Gastroesophageal sphincter (tissue), 4 donors: Measurements from ENCODE around the gene CPM. TPM values are rescaled to one million over a fixed set of nuclear protein-coding genes. Genes with fewer than 3 reads are reported as not detected.

ENCODE experiments used
- ATAC-seq: fragments of 150-250 bp; one replicate; pipeline ENCODE4 v1.9.1; 2016; ENCODE audit warnings: mild to moderate bottlenecking, moderate library complexity
- H3K27ac ChIP-seq, 4 donors: fragments of 200-600 bp; sonication (generic) in 3 of 4; 1 replicate in 3 of 4; 2 replicates in 1 of 4; pipeline ENCODE4 v1.5.1; 2016 to 2019
- H3K27me3 ChIP-seq: fragments of 200-600 bp; sonication (generic); one replicate; pipeline ENCODE4 v1.5.1; 2019
- H3K36me3 ChIP-seq, 2 donors: fragments of 200-600 bp; sonication (generic); one replicate each; pipeline ENCODE4 v1.5.1; 2019; ENCODE audit warnings: control low read depth in 1 of 2
- H3K4me1 ChIP-seq, 3 donors: fragments of 200-600 bp; sonication (generic); 1 replicate in 2 of 3; 2 replicates in 1 of 3; pipeline ENCODE4 v1.5.1; 2016 to 2019; ENCODE audit warnings: control low read depth in 2 of 3
- H3K4me3 ChIP-seq, 2 donors: fragments of 200-600 bp; sonication (generic); one replicate each; pipeline ENCODE4 v1.5.1; 2019; ENCODE audit warnings: mild to moderate bottlenecking in 1 of 2, moderate library complexity in 1 of 2
- H3K9me3 ChIP-seq, 3 donors: fragments of 200-600 bp; sonication (generic); one replicate each; pipeline ENCODE4 v1.5.1; 2017 to 2019; ENCODE audit warnings: control low read depth in 2 of 3
- EP300 ChIP-seq: sonication (generic); formaldehyde crosslinking; IDR thresholded peaks from one replicate; pipeline ENCODE4 v1.6.1; 2017; ENCODE audit warnings: antibody characterized with exemption, mild to moderate bottlenecking
- POLR2A ChIP-seq, 2 donors: fragments of 450-650 bp; IDR thresholded peaks; one replicate each; pipeline ENCODE4 v1.6.1; 2017; ENCODE audit warnings: antibody characterized with exemption in 2 of 2, mild to moderate bottlenecking in 2 of 2, moderate library complexity in 1 of 2
- POLR2AphosphoS5 ChIP-seq: sonication (generic); formaldehyde crosslinking; IDR thresholded peaks from one replicate; pipeline ENCODE4 v1.6.1; 2017; ENCODE audit warnings: antibody characterized with exemption
- WGBS, 2 donors: methylation state at CpG; one replicate each; pipeline ENCODE4 v1.1.5; 2018; ENCODE audit warnings: low coverage in 1 of 2; 5-methylcytosine and 5-hydroxymethylcytosine counted together
- total RNA-seq, 4 donors: library from RNA; depleted of rRNA; stranded (reverse); fragments of >200 nt; gene quantifications; one replicate each; pipeline ENCODE4 v1.1.0, GENCODE V29; 2016
- TF ChIP-seq, protein P1 (sequence below), 4 experiments: fragments of 200-600 bp in 2 of 4; fragments of 450-650 bp in 2 of 4; sonication (generic) in 1 of 4; IDR thresholded peaks; one replicate each; pipeline ENCODE4 v1.5.1; 2017 to 2019; ENCODE audit warnings: antibody characterized with exemption in 4 of 4, mild to moderate bottlenecking in 2 of 4, moderate library complexity in 2 of 4

CPM gene
- total RNA-seq, 4 donors from 2014 or later = 24.9 to 57.3 (median 50.5) TPM

DNA sequence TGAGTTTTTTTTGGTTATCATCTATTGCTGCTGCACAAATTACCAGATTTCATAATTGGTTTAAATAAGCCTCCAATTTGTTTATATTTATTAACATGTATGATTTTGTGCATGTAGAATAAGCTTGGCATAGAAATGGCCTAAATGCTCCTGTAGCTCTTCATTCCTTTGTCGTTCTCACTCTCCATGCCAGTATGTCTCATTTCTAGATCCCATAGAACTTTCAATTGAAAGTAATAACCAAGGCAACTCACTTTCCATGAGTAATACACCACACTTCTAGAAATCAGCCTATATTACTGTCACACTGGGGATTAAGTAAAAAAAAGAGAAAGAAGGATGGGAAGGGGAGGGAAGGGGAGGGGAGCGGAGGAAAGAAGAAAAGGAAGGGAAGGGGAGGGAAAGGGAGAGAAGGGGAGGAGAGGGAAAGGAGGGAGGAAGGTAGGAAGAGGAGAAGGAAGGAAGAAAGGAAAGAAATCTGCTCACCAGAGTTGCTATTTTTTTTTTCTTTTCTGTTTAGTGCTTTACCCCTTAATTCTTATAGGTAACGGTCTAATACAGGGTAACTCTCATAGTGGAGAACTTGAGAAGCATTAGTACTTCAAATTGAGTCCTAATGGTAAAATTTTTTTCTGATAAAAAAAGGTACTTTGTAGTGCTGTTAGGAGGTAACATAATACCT, 79.4 kb downstream of the CPM start:
- Histone ChIP-seq H3K4me1 (no peaks in the 10 kb centered on the region), H3K4me3 (no peak overlapping the region), H3K27me3 (no peaks in the 10 kb centered on the region), H3K9me3 (no peaks in the 10 kb centered on the region), H3K27ac (no peak overlapping the region), H3K36me3 (peaks cover 0 to 8% of the 10 kb centered on the region in 2 donors)
- no peak for ATAC-seq
- TF ChIP-seq POLR2A (IDR thresholded peaks at IDR 0.05) = no peak
- TF ChIP-seq, protein P1, sequence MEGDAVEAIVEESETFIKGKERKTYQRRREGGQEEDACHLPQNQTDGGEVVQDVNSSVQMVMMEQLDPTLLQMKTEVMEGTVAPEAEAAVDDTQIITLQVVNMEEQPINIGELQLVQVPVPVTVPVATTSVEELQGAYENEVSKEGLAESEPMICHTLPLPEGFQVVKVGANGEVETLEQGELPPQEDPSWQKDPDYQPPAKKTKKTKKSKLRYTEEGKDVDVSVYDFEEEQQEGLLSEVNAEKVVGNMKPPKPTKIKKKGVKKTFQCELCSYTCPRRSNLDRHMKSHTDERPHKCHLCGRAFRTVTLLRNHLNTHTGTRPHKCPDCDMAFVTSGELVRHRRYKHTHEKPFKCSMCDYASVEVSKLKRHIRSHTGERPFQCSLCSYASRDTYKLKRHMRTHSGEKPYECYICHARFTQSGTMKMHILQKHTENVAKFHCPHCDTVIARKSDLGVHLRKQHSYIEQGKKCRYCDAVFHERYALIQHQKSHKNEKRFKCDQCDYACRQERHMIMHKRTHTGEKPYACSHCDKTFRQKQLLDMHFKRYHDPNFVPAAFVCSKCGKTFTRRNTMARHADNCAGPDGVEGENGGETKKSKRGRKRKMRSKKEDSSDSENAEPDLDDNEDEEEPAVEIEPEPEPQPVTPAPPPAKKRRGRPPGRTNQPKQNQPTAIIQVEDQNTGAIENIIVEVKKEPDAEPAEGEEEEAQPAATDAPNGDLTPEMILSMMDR (IDR thresholded peaks at IDR 0.05) = no peak
- no peak for TF ChIP-seq POLR2AphosphoS5
- TF ChIP-seq EP300 = no peak
- 91 to 100% methylated on average over 2 to 3 of the region's 3 CpGs for WGBS, 2 donors

DNA sequence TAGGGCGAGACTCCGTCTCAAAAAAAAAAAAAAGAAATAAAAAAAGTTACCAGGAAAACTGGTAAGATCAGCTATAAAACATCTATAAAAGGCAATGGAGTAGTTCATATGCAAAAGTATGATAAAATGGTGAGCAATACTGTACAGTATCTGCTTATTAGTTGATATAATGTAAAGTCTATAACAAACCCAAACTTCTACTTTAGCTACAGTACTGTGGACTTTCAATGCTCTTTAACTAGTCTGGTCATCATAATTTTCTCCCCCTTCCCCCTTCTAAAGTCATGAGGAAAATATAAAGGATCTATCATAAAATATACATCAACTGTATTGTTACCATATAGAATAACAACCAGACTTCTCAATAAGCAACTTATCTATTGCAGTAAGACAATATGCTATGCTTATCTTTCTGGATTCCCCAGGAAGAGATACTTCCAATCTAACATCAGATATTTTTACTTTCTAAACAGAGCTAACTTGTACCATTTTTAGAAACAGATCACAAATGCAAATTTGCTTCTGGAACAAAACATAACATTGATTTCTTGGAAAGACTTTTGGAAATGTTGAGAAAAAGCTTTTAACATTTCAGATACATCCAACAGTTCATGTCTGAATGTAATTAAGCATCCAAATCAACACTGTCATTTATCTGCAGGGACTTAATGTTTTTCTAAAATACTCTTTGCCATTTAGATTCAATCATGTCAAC, 81.2 kb downstream of the CPM start:
- Histone ChIP-seq H3K27ac (no peak overlapping the region), H3K36me3 (peaks cover 0 to 8% of the 10 kb centered on the region in 2 donors), H3K4me1 (no peaks in the 10 kb centered on the region), H3K4me3 (no peak overlapping the region), H3K27me3 (no peaks in the 10 kb centered on the region), H3K9me3 (no peaks in the 10 kb centered on the region)
- ATAC-seq = no peak
- TF ChIP-seq EP300 = no peak
- no peak for TF ChIP-seq POLR2AphosphoS5
- TF ChIP-seq POLR2A (IDR thresholded peaks at IDR 0.05) = no peak
- TF ChIP-seq, protein P1 (IDR thresholded peaks at IDR 0.05) = no peak
- WGBS, 2 donors = no CpG with 5 or more reads among the region's 2 CpGs

DNA sequence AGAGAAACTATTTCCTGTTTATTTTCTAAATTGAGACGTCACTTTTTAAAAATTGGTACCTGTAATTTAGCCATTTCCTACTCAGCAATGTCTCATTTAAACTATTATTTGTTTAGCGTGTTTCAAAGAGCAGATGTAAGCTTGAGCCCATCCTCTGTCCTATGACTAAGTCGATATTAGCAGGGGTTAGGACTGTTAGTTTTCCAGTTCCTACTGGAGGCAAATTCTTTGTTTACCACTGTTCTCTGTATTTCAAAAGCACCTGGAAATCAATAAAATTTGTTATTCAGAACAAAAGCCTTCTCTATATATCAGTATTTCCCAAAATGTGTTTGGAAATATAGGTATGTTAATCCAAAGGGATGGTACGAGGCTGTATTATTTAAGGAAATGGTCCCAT, 82.6 kb downstream of the CPM start:
- H3K9me3 ChIP-seq = no peaks in the 10 kb centered on the region
- H3K36me3 ChIP-seq = no peaks in the 10 kb centered on the region
- no peak overlapping the region for H3K4me3 ChIP-seq
- TF ChIP-seq EP300 (no peak), POLR2AphosphoS5 (no peak), POLR2A (IDR thresholded peaks at IDR 0.05) (no peak)
- TF ChIP-seq, protein P1 (IDR thresholded peaks at IDR 0.05) = no peak
- no peak overlapping the region for H3K27ac ChIP-seq
- ATAC-seq = no peak
- H3K27me3 ChIP-seq = no peaks in the 10 kb centered on the region
- 80 to 88% methylated on average over 4 of the region's 4 CpGs for WGBS, 2 donors
- no peaks in the 10 kb centered on the region for H3K4me1 ChIP-seq

DNA sequence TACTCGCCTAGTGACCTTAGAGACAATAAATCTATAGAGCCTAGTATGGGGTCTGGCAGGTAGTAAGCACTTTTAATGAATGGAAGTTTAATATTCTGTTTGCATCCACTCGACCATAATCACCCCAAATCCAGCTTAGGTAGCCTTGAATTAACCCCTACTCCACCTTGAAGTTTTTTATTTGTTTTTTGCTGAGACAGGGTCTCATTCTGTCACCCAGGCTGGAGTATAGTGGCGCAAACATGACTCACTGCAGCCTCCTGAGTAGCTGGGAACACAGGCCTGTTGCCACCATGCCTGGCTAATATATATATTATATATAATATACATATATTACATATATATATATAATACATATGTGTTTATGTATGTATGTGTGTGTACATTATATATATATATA, 86.2 kb downstream of the CPM start:
- H3K36me3 ChIP-seq = peaks cover 0 to 11% of the 10 kb centered on the region in 2 donors
- TF ChIP-seq, protein P1 (IDR thresholded peaks at IDR 0.05) = no peak
- no peak for TF ChIP-seq POLR2AphosphoS5
- no peak for TF ChIP-seq EP300
- no peak for TF ChIP-seq POLR2A (IDR thresholded peaks at IDR 0.05)
- H3K27me3 ChIP-seq = no peaks in the 10 kb centered on the region
- WGBS, 2 donors = 69 to 79% methylated on average over 3 of the region's 3 CpGs
- no peaks in the 10 kb centered on the region for H3K9me3 ChIP-seq
- no peaks in the 10 kb centered on the region for H3K4me1 ChIP-seq
- no peak overlapping the region for H3K27ac ChIP-seq
- ATAC-seq = no peak
- H3K4me3 ChIP-seq = no peak overlapping the region
